ENCODE results near the gene FGF16. TPM values are rescaled to one million over a fixed set of nuclear protein-coding genes. Genes with fewer than 3 reads are reported as not detected.

Gene FGF16
- total and polyA plus RNA-seq, 2 of the 8 experiments (the other 6 are each of a cell fraction or from before 2014, with no cell fraction given) = 0.50 to 1.4 TPM

GRCh38 chrX:77436682-77437081 is 10.5 kb upstream of the FGF16 start:
- no peak overlapping the region for H3K56ac ChIP-seq (replicated peaks; ENCODE audit: insufficient read length, low read depth, low read length)
- H3K4ac ChIP-seq (replicated peaks; ENCODE audit: insufficient read length, low read depth, low read length) = no peak overlapping the region
- no peak for DNase-seq (ENCODE audit: low read depth in 1 of 2, low spot score in 2 of 2)
- H2AK5ac ChIP-seq (ENCODE audit: low read depth, low read length) = no peak overlapping the region
- no peak overlapping the region for H2BK120ac ChIP-seq (replicated peaks; ENCODE audit: low read depth, low read length)
- no peak overlapping the region for H2BK12ac ChIP-seq (ENCODE audit: low read depth, low read length)
- no peaks in the 10 kb centered on the region for H3K9me3 ChIP-seq (ENCODE audit: insufficient read depth in 2 of 2, low read depth in 1 of 2, low read length in 1 of 2)
- H4K20me1 ChIP-seq (replicated peaks in 1 of 2; ENCODE audit: control insufficient read depth in 1 of 2, insufficient read depth in 2 of 2, low read length in 2 of 2) = no peaks in the 10 kb centered on the region
- no peak overlapping the region for H3K4me2 ChIP-seq (ENCODE audit: insufficient read depth in 1 of 2, low read depth in 2 of 2, low read length in 2 of 2)
- ChIA-PET CTCF (ENCODE audit: partially characterized antibody) (interaction anchor here (1.3 kb wide), 1 partner anchor 23 kb away, joined by 3 read pairs; no protein-coding TSS in a partner anchor), POLR2A (ENCODE audit: partially characterized antibody) (no interaction called here)
- H4K5ac ChIP-seq (ENCODE audit: insufficient read length, low read depth, low read length) = no peak overlapping the region
- no peak overlapping the region for H3K4me3 ChIP-seq (ENCODE audit: extremely low read depth in 1 of 4, insufficient read depth in 2 of 4, low read depth in 3 of 4, low read length in 4 of 4)
- 0 out of 7 replicates have a peak, but pooled peaks cover 0 to 3% (median 0%) of the 10 kb centered on the region in 4 experiments for H3K27me3 ChIP-seq (replicated peaks in 1 of 4; ENCODE audit: control insufficient read depth in 3 of 4, extremely low read depth in 1 of 4, insufficient read depth in 3 of 4, low read length in 3 of 4)
- H3K9ac ChIP-seq (replicated peaks in 1 of 4; ENCODE audit: extremely low read depth in 1 of 4, low read depth in 3 of 4, low read length in 3 of 4) = no peak overlapping the region
- no peak overlapping the region for H3K27ac ChIP-seq (ENCODE audit: low read depth, low read length)
- H3K18ac ChIP-seq (ENCODE audit: extremely low read depth, low read length) = no peak overlapping the region
- no peaks in the 10 kb centered on the region for H3K79me2 ChIP-seq (ENCODE audit: control insufficient read depth in 1 of 2, insufficient read depth in 2 of 2, low read length in 2 of 2)
- H3K23ac ChIP-seq (ENCODE audit: insufficient read length) = no peak overlapping the region
- H3K14ac ChIP-seq (ENCODE audit: insufficient read length) = no peak overlapping the region
- no peaks in the 10 kb centered on the region for H3K23me2 ChIP-seq (ENCODE audit: low read depth, low read length)
- no peaks in the 10 kb centered on the region for H3K4me1 ChIP-seq (replicated peaks in 1 of 4; ENCODE audit: control insufficient read depth in 3 of 4, insufficient read depth in 4 of 4, low read length in 3 of 4)
- no peaks in the 10 kb centered on the region for H3K79me1 ChIP-seq (ENCODE audit: low read depth, low read length)
- H2AFZ ChIP-seq (ENCODE audit: low read length) = no peak overlapping the region
- H2BK20ac ChIP-seq (ENCODE audit: low read length) = no peak overlapping the region
- H4K91ac ChIP-seq (replicated peaks; ENCODE audit: insufficient read length, low read length) = no peak overlapping the region
- 100% methylated on average over 1 of the region's 1 CpG; no CpG with 5 or more reads in 1 of the 2 experiments for WGBS, 2 experiments (ENCODE audit: extremely low coverage in 1 of 2, insufficient coverage in 1 of 2, insufficient read length in 1 of 2, insufficient replicate concordance in 2 of 2, low coverage in 1 of 2, low lambda C conversion rate in 2 of 2, missing lambda C conversion rate in 1 of 2)
- no peaks in the 10 kb centered on the region for H3K36me3 ChIP-seq (ENCODE audit: control insufficient read depth in 2 of 4, insufficient read depth in 4 of 4, low read length in 3 of 4)
- no peak for FAIRE-seq
- H4K8ac ChIP-seq (ENCODE audit: extremely low read depth, insufficient read depth, low read length) = no peak overlapping the region
- H2BK15ac ChIP-seq (ENCODE audit: low read length) = no peak overlapping the region
- no peak overlapping the region for H2BK5ac ChIP-seq (ENCODE audit: low read depth, low read length)
- TF ChIP-seq KDM5A (IDR thresholded peaks at IDR 0.05; ENCODE audit: low read length) (no peak), BACH1 (IDR thresholded peaks at IDR 0.05; ENCODE audit: low read length) (no peak), SUZ12 (IDR thresholded peaks at IDR 0.05; ENCODE audit: low read length) (no peak), CBX5 (IDR thresholded peaks at IDR 0.05; ENCODE audit: low read depth, low read length) (no peak), HDAC2 (IDR thresholded peaks at IDR 0.05; ENCODE audit: borderline replicate concordance in 1 of 2, low read depth in 2 of 2, low read length in 2 of 2) (no peak), CTBP2 (IDR thresholded peaks at IDR 0.05; ENCODE audit: borderline replicate concordance, insufficient read depth, insufficient read length, low read length) (no peak), NANOG (IDR thresholded peaks at IDR 0.05; ENCODE audit: insufficient read depth, low read depth, low read length, poor library complexity, severe bottlenecking) (no peak), TAF7 (optimal IDR thresholded peaks at IDR 0.05; ENCODE audit: borderline replicate concordance, low read depth, low read length) (no peak), POU5F1 (IDR thresholded peaks at IDR 0.05; ENCODE audit: low read depth, low read length) (no peak), HDAC6 (IDR thresholded peaks at IDR 0.05; ENCODE audit: low read depth, low read length) (no peak), YY1 (IDR thresholded peaks at IDR 0.05; ENCODE audit: low read depth, low read length) (no peak), CREB1 (IDR thresholded peaks at IDR 0.05) (no peak), TEAD4 (IDR thresholded peaks at IDR 0.05; ENCODE audit: low read depth, low read length) (no peak), EZH2 (IDR thresholded peaks at IDR 0.05; ENCODE audit: low read depth, low read length, severe bottlenecking) (no peak), KDM1A (IDR thresholded peaks at IDR 0.05; ENCODE audit: borderline replicate concordance, low read length) (no peak)
